Activated CD8-positive, alpha-beta memory T cell treated with anti-CD3 and anti-CD28 coated beads for 36 hours (primary cell): Measurements from ENCODE around the gene NUP93. TPM values are rescaled to one million over a fixed set of nuclear protein-coding genes. Genes with fewer than 3 reads are reported as not detected.

ENCODE experiments used
- CTCF ChIA-PET: fragments of 350-600 bp; sonication (Branson Sonifier 250); formaldehyde crosslinking; loops from one replicate; lab custom pipeline; 2021; ENCODE audit warnings: antibody characterized with exemption; lab: Charles Lee
- POLR2A ChIA-PET: fragments of 350-600 bp; sonication (Branson Sonifier 250); formaldehyde crosslinking; loops from one replicate; lab custom pipeline; 2021; ENCODE audit warnings: antibody characterized with exemption; lab: Charles Lee
- total RNA-seq, 2 experiments: library from RNA; stranded (reverse); gene quantifications; one replicate each; pipeline ENCODE4 v1.2.3, GENCODE V29; 2021

NUP93 gene
- total RNA-seq, 2 experiments from 2014 or later: 160 to 165 TPM

GRCh38 chr16:56889206-56889605 is 159.3 kb downstream of the NUP93 start:
- ChIA-PET POLR2A (no interaction called here), CTCF (interaction anchor here (1.4 kb wide), 1 partner anchor 67 kb away, joined by 3 read pairs; no protein-coding TSS in a partner anchor)

- ChIA-PET CTCF (no interaction called here), POLR2A (no interaction called here)
Measured at GRCh38 chr16:56891685-56892084, 161.8 kb downstream of the NUP93 start.

- POLR2A ChIA-PET: no interaction called here
Measured at GRCh38 chr16:56892705-56893104, 162.8 kb downstream of the NUP93 start.

GRCh38 chr16:56894331-56894917 is 164.5 kb downstream of the NUP93 start:
- CTCF ChIA-PET: interaction anchor here (1.0 kb wide), 1 partner anchor 27 kb away, joined by 4 read pairs; no protein-coding TSS in a partner anchor
- POLR2A ChIA-PET: no interaction called here

More at GRCh38 chr16:56892705-56893104, 162.8 kb downstream of the NUP93 start:
- CTCF ChIA-PET: interaction anchor here (0.6 kb wide), 1 partner anchor 25 kb away, joined by 4 read pairs; no protein-coding TSS in a partner anchor

- CTCF ChIA-PET: no interaction called here
- POLR2A ChIA-PET: no interaction called here
Measured at GRCh38 chr16:56895813-56896212, 165.9 kb downstream of the NUP93 start.

GRCh38 chr16:56896244-56896643 is 166.3 kb downstream of the NUP93 start:
- ChIA-PET CTCF (no interaction called here), POLR2A (no interaction called here)

- CTCF ChIA-PET: no interaction called here
- POLR2A ChIA-PET: no interaction called here
Measured at GRCh38 chr16:56897026-56897799, 167.3 kb downstream of the NUP93 start.

GRCh38 chr16:56898847-56899246 is 168.9 kb downstream of the NUP93 start:
- ChIA-PET POLR2A (no interaction called here), CTCF (no interaction called here)

Other genes starting within 250 kb of the NUP93 start
- 10 to 100 TPM; 10.7 to 14.0 TPM for gene BBS2, start 210.1 kb upstream of the NUP93 start, total RNA-seq
- not detected for gene MT4, start 165.1 kb upstream of the NUP93 start, total RNA-seq
- gene MT3, start 140.6 kb upstream of the NUP93 start, total RNA-seq: 1 to 10 TPM; 2.6 to 3.1 TPM
- 100 to 1,000 TPM; 133 to 142 TPM for gene MT2A, start 121.5 kb upstream of the NUP93 start, total RNA-seq
- gene MT1E, start 104.3 kb upstream of the NUP93 start, total RNA-seq: 10 to 100 TPM; 45.0 to 49.7 TPM
- gene MT1M, start 97.5 kb upstream of the NUP93 start, total RNA-seq: not detected
- 1 to 10 TPM in 1 of 2 experiments, not detected in 1; 1.1 TPM for gene MT1A, start 91.5 kb upstream of the NUP93 start, total RNA-seq
- gene MT1B, start 78.2 kb upstream of the NUP93 start, total RNA-seq: not detected
- gene MT1F, start 72.2 kb upstream of the NUP93 start, total RNA-seq: 10 to 100 TPM in 1 of 2 experiments, 1 to 10 TPM in 1; 9.6 to 10.1 TPM
- 10 to 100 TPM; 15.3 to 16.6 TPM for gene MT1G, start 62.1 kb upstream of the NUP93 start, total RNA-seq
- gene MT1H, start 60.3 kb upstream of the NUP93 start, total RNA-seq: 1 to 10 TPM in 1 of 2 experiments, under 1 TPM in 1; 0.63 to 1.1 TPM
- gene MT1X, start 47.7 kb upstream of the NUP93 start, total RNA-seq: 10 to 100 TPM; 53.7 to 59.9 TPM
- not detected for gene SLC12A3, start 135.1 kb downstream of the NUP93 start, total RNA-seq
- gene HERPUD1, start 202.0 kb downstream of the NUP93 start, total RNA-seq: 100 to 1,000 TPM; 133 to 140 TPM
- gene CETP, start 231.8 kb downstream of the NUP93 start, total RNA-seq: under 1 TPM in 1 of 2 experiments, not detected in 1; 0.13 TPM